ENCODE data around the gene ATP11A. TPM values are rescaled to one million over a fixed set of nuclear protein-coding genes. Genes with fewer than 3 reads are reported as not detected.

The ATP11A gene
- total and polyA plus RNA-seq, 5 donors from 2014 or later, result 3.8 to 75.7 (median 5.0) TPM

GRCh38 chr13:112688560-112689302 lies 1.1 kb upstream of the ATP11A start:
- Mint-ChIP-seq H3K27me3 (no peaks in the 10 kb centered on the region), H3K4me3 (peak overlapping the region; percentile 84 to 94 (median 91)), H3K4me1 (peaks cover 14 to 61% (median 47%) of the 10 kb centered on the region in 4 donors), H3K36me3 (no peaks in the 10 kb centered on the region), H3K27ac (peak overlapping the region; percentile 83 to 98 (median 86)), H3K9me3 (peaks cover 0 to 1% (median 0%) of the 10 kb centered on the region in 7 donors)
- Histone ChIP-seq H3K27me3 (ENCODE audit: control insufficient read depth, insufficient read depth, low read length) (no peaks in the 10 kb centered on the region), H3K9me3 (ENCODE audit: control insufficient read depth in 2 of 2, low read length in 2 of 2) (no peaks in the 10 kb centered on the region), H3K36me3 (ENCODE audit: control insufficient read depth, insufficient read depth, low read length) (no peaks in the 10 kb centered on the region), H3K4me3 (ENCODE audit: low read depth, low read length) (peak overlapping the region; percentile 75), H3K4me1 (ENCODE audit: control insufficient read depth, insufficient read depth, low read length, poor library complexity, severe bottlenecking) (peaks cover 38% of the 10 kb centered on the region), H3K27ac (ENCODE audit: insufficient read depth, low read length, poor library complexity, severe bottlenecking) (peak overlapping the region; percentile 88)
- DNase-seq (peak in 2 of 3 donors; percentile 29 to 76), ATAC-seq (ENCODE audit: low read depth in 2 of 2) (no peak)

GRCh38 chr13:112690283-112690929 lies 568 bp downstream of the ATP11A start:
- peaks cover 38% of the 10 kb centered on the region for H3K4me1 ChIP-seq (ENCODE audit: control insufficient read depth, insufficient read depth, low read length, poor library complexity, severe bottlenecking)

GRCh38 chr13:112692104-112692503 lies 2.3 kb downstream of the ATP11A start:
- no peak for ATAC-seq (ENCODE audit: low read depth in 2 of 2)
- peaks cover 32 to 70% (median 56%) of the 10 kb centered on the region in 4 donors for H3K4me1 Mint-ChIP-seq
- H3K27me3 ChIP-seq (ENCODE audit: control insufficient read depth, insufficient read depth, low read length), result no peaks in the 10 kb centered on the region
- DNase-seq, result no peak
- H3K4me3 Mint-ChIP-seq, result peak overlapping the region; percentile 89 to 96 (median 92)
- H3K9me3 ChIP-seq (ENCODE audit: control insufficient read depth in 2 of 2, low read length in 2 of 2), result no peaks in the 10 kb centered on the region
- H3K27ac Mint-ChIP-seq, result peak overlapping the region in 2 of 3 donors; percentile 49 to 50
- H3K27ac ChIP-seq (ENCODE audit: insufficient read depth, low read length, poor library complexity, severe bottlenecking), result no peak overlapping the region
- no peaks in the 10 kb centered on the region for H3K36me3 Mint-ChIP-seq
- peak overlapping the region; percentile 80 for H3K4me3 ChIP-seq (ENCODE audit: low read depth, low read length)
- no peaks in the 10 kb centered on the region for H3K27me3 Mint-ChIP-seq
- H3K36me3 ChIP-seq (ENCODE audit: control insufficient read depth, insufficient read depth, low read length), result no peaks in the 10 kb centered on the region
- H3K9me3 Mint-ChIP-seq, result peaks cover 0 to 1% (median 0%) of the 10 kb centered on the region in 7 donors
- peaks cover 38% of the 10 kb centered on the region for H3K4me1 ChIP-seq (ENCODE audit: control insufficient read depth, insufficient read depth, low read length, poor library complexity, severe bottlenecking)

More at GRCh38 chr13:112690283-112690929, 568 bp downstream of the ATP11A start:
- Histone ChIP-seq H3K36me3 (ENCODE audit: control insufficient read depth, insufficient read depth, low read length) (no peaks in the 10 kb centered on the region), H3K9me3 (ENCODE audit: control insufficient read depth in 2 of 2, low read length in 2 of 2) (no peaks in the 10 kb centered on the region), H3K27me3 (ENCODE audit: control insufficient read depth, insufficient read depth, low read length) (no peaks in the 10 kb centered on the region), H3K4me3 (ENCODE audit: low read depth, low read length) (peak overlapping the region; percentile 80), H3K27ac (ENCODE audit: insufficient read depth, low read length, poor library complexity, severe bottlenecking) (peak overlapping the region; percentile 62)
- Mint-ChIP-seq H3K27me3 (no peaks in the 10 kb centered on the region), H3K9me3 (peaks cover 0 to 1% (median 0%) of the 10 kb centered on the region in 7 donors), H3K4me3 (peak overlapping the region; percentile 89 to 96 (median 92)), H3K4me1 (peaks cover 28 to 77% (median 59%) of the 10 kb centered on the region in 4 donors), H3K36me3 (no peaks in the 10 kb centered on the region), H3K27ac (peak overlapping the region; percentile 39 to 85 (median 50))
- DNase-seq (peak in 2 of 3 donors; percentile 22 to 47), ATAC-seq (ENCODE audit: low read depth in 2 of 2) (peak in 1 of 2 donors; percentile 0)

GRCh38 chr13:112692586-112692985 lies 2.7 kb downstream of the ATP11A start:
- H3K4me1 Mint-ChIP-seq, result peaks cover 32 to 67% (median 54%) of the 10 kb centered on the region in 4 donors
- DNase-seq (no peak), ATAC-seq (ENCODE audit: low read depth in 2 of 2) (no peak)
- H3K27ac Mint-ChIP-seq, result peak overlapping the region in 1 of 3 donors; percentile 23
- Histone ChIP-seq H3K9me3 (ENCODE audit: control insufficient read depth in 2 of 2, low read length in 2 of 2) (no peaks in the 10 kb centered on the region), H3K4me1 (ENCODE audit: control insufficient read depth, insufficient read depth, low read length, poor library complexity, severe bottlenecking) (peaks cover 38% of the 10 kb centered on the region), H3K27me3 (ENCODE audit: control insufficient read depth, insufficient read depth, low read length) (no peaks in the 10 kb centered on the region), H3K4me3 (ENCODE audit: low read depth, low read length) (no peak overlapping the region), H3K36me3 (ENCODE audit: control insufficient read depth, insufficient read depth, low read length) (no peaks in the 10 kb centered on the region), H3K27ac (ENCODE audit: insufficient read depth, low read length, poor library complexity, severe bottlenecking) (no peak overlapping the region)
- H3K4me3 Mint-ChIP-seq, result peak overlapping the region in 3 of 4 donors; percentile 89 to 96 (median 92)
- H3K36me3 Mint-ChIP-seq, result no peaks in the 10 kb centered on the region
- H3K9me3 Mint-ChIP-seq, result peaks cover 0 to 1% (median 0%) of the 10 kb centered on the region in 7 donors
- no peaks in the 10 kb centered on the region for H3K27me3 Mint-ChIP-seq

GRCh38 chr13:112693831-112694497 lies 4.1 kb downstream of the ATP11A start:
- H3K9me3 Mint-ChIP-seq, result peaks cover 0 to 1% (median 0%) of the 10 kb centered on the region in 7 donors
- H3K27ac Mint-ChIP-seq, result peak overlapping the region in 1 of 3 donors; percentile 8
- H3K27me3 ChIP-seq (ENCODE audit: control insufficient read depth, insufficient read depth, low read length), result no peaks in the 10 kb centered on the region
- ATAC-seq (ENCODE audit: low read depth in 2 of 2) (no peak), DNase-seq (no peak)
- no peaks in the 10 kb centered on the region for H3K9me3 ChIP-seq (ENCODE audit: control insufficient read depth in 2 of 2, low read length in 2 of 2)
- peak overlapping the region in 1 of 4 donors; percentile 96 for H3K4me3 Mint-ChIP-seq
- H3K4me1 ChIP-seq (ENCODE audit: control insufficient read depth, insufficient read depth, low read length, poor library complexity, severe bottlenecking), result peaks cover 25% of the 10 kb centered on the region
- peaks cover 32 to 62% (median 44%) of the 10 kb centered on the region in 4 donors for H3K4me1 Mint-ChIP-seq
- H3K4me3 ChIP-seq (ENCODE audit: low read depth, low read length), result no peak overlapping the region
- no peaks in the 10 kb centered on the region for H3K36me3 ChIP-seq (ENCODE audit: control insufficient read depth, insufficient read depth, low read length)
- H3K27me3 Mint-ChIP-seq, result no peaks in the 10 kb centered on the region
- H3K27ac ChIP-seq (ENCODE audit: insufficient read depth, low read length, poor library complexity, severe bottlenecking), result no peak overlapping the region
- H3K36me3 Mint-ChIP-seq, result peaks cover 7% of the 10 kb centered on the region

GRCh38 chr13:112695121-112695520 lies 5.3 kb downstream of the ATP11A start:
- Histone ChIP-seq H3K4me1 (ENCODE audit: control insufficient read depth, insufficient read depth, low read length, poor library complexity, severe bottlenecking) (peaks cover 21% of the 10 kb centered on the region), H3K4me3 (ENCODE audit: low read depth, low read length) (no peak overlapping the region), H3K9me3 (ENCODE audit: control insufficient read depth in 2 of 2, low read length in 2 of 2) (no peaks in the 10 kb centered on the region), H3K27ac (ENCODE audit: insufficient read depth, low read length, poor library complexity, severe bottlenecking) (no peak overlapping the region), H3K27me3 (ENCODE audit: control insufficient read depth, insufficient read depth, low read length) (no peaks in the 10 kb centered on the region), H3K36me3 (ENCODE audit: control insufficient read depth, insufficient read depth, low read length) (no peaks in the 10 kb centered on the region)
- peaks cover 0 to 1% (median 0%) of the 10 kb centered on the region in 7 donors for H3K9me3 Mint-ChIP-seq
- ATAC-seq (ENCODE audit: low read depth in 2 of 2), result no peak
- no peaks in the 10 kb centered on the region for H3K27me3 Mint-ChIP-seq
- no peak for DNase-seq
- H3K4me1 Mint-ChIP-seq, result peaks cover 32 to 69% (median 50%) of the 10 kb centered on the region in 4 donors
- H3K4me3 Mint-ChIP-seq, result peak overlapping the region in 1 of 4 donors; percentile 96
- H3K36me3 Mint-ChIP-seq, result peaks cover 10% of the 10 kb centered on the region
- H3K27ac Mint-ChIP-seq, result peak overlapping the region in 2 of 3 donors; percentile 8 to 77

Data from CD4-positive, CD25-positive, alpha-beta regulatory T cell (primary cell).